Inferior parietal cortex (tissue), 1 donor: ENCODE results near the gene ARHGEF28.

Source experiments
- DNase-seq: peaks from one replicate; pipeline ENCODE4 v3.0.0-alpha.2; 2016; ENCODE audit errors: extremely low spot score

ARHGEF28 gene

GRCh38 chr5:73899916-73900315 is 273.9 kb downstream of the ARHGEF28 start:
- DNase-seq: no peak

- DNase-seq: no peak
Observed at GRCh38 chr5:73900566-73900965, 274.6 kb downstream of the ARHGEF28 start.

GRCh38 chr5:73901043-73901442 is 275.0 kb downstream of the ARHGEF28 start:
- DNase-seq: no peak

- no peak for DNase-seq
Observed at GRCh38 chr5:73901455-73901854, 275.5 kb downstream of the ARHGEF28 start.

- peak; percentile 86 for DNase-seq
Observed at GRCh38 chr5:73902327-73903051, 276.5 kb downstream of the ARHGEF28 start.

GRCh38 chr5:73903169-73903568 is 277.2 kb downstream of the ARHGEF28 start:
- no peak for DNase-seq

GRCh38 chr5:73906277-73906676 is 280.3 kb downstream of the ARHGEF28 start:
- DNase-seq: no peak

- no peak for DNase-seq
Observed at GRCh38 chr5:73907164-73907563, 281.2 kb downstream of the ARHGEF28 start.

GRCh38 chr5:73908395-73908794 is 282.4 kb downstream of the ARHGEF28 start:
- no peak for DNase-seq

GRCh38 chr5:73908846-73909245 is 282.9 kb downstream of the ARHGEF28 start:
- no peak for DNase-seq

- no peak for DNase-seq
Observed at GRCh38 chr5:73909474-73909873, 283.5 kb downstream of the ARHGEF28 start.

GRCh38 chr5:73911761-73912393 is 285.9 kb downstream of the ARHGEF28 start:
- DNase-seq: no peak

- no peak for DNase-seq
Observed at GRCh38 chr5:73912821-73913271, 286.9 kb downstream of the ARHGEF28 start.

- no peak for DNase-seq
Observed at GRCh38 chr5:73913971-73914370, 288.0 kb downstream of the ARHGEF28 start.

- DNase-seq: no peak
Observed at GRCh38 chr5:73915345-73915744, 289.3 kb downstream of the ARHGEF28 start.

- DNase-seq: no peak
Observed at GRCh38 chr5:73917433-73917832, 291.4 kb downstream of the ARHGEF28 start.

- DNase-seq: no peak
Observed at GRCh38 chr5:73917891-73918290, 291.9 kb downstream of the ARHGEF28 start.

GRCh38 chr5:73918791-73919221 is 292.8 kb downstream of the ARHGEF28 start:
- DNase-seq: no peak

- DNase-seq: no peak
Observed at GRCh38 chr5:73921741-73922140, 295.7 kb downstream of the ARHGEF28 start.

- no peak for DNase-seq
Observed at GRCh38 chr5:73922224-73922623, 296.2 kb downstream of the ARHGEF28 start.

- no peak for DNase-seq
Observed at GRCh38 chr5:73922875-73923557, 297.0 kb downstream of the ARHGEF28 start.

- no peak for DNase-seq
Observed at GRCh38 chr5:73928476-73929070, 302.6 kb downstream of the ARHGEF28 start.
